Osteoblast (primary cell): ENCODE measurements around the gene IL37. TPM values are rescaled to one million over a fixed set of nuclear protein-coding genes. Genes with fewer than 3 reads are reported as not detected.

Experiments used
- DNase-seq: peaks from one replicate; pipeline ENCODE4 v3.0.0; 2011; ENCODE audit warnings: low spot score, mixed read lengths; ENCODE audit not compliant: insufficient read length; ENCODE audit errors: missing footprints
- H2AFZ ChIP-seq: 2 replicates; pipeline ENCODE4 v1.6.0; 2011; ENCODE audit warnings: mild to moderate bottlenecking, low read length
- H3K27ac ChIP-seq: 2 replicates; pipeline ENCODE4 v1.5.1; 2011; ENCODE audit warnings: mild to moderate bottlenecking, low read depth, low read length, moderate library complexity
- H3K27me3 ChIP-seq: 2 replicates; pipeline ENCODE4 v1.6.0; 2012; ENCODE audit warnings: mild to moderate bottlenecking, control low read depth, inconsistent platforms, low read length, moderate library complexity; ENCODE audit not compliant: insufficient read depth
- H3K36me3 ChIP-seq: 2 replicates; pipeline ENCODE4 v1.5.1; 2011; ENCODE audit warnings: mild to moderate bottlenecking, low read length, control low read depth, moderate library complexity; ENCODE audit not compliant: insufficient read depth
- H3K4me1 ChIP-seq: 2 replicates; pipeline ENCODE4 v1.5.1; 2011; ENCODE audit warnings: mild to moderate bottlenecking, low read length, control low read depth, moderate library complexity; ENCODE audit not compliant: insufficient read depth
- H3K4me2 ChIP-seq: 2 replicates; pipeline ENCODE4 v1.6.0; 2011; ENCODE audit warnings: mild to moderate bottlenecking, low read length; ENCODE audit not compliant: insufficient read depth
- H3K4me3 ChIP-seq: fragments of 200-600 bp; sonication (generic); 3 replicates; pipeline ENCODE4 v1.5.1; 2012; ENCODE audit warnings: mild to moderate bottlenecking, low read length, inconsistent platforms; ENCODE audit not compliant: insufficient read depth
- H3K79me2 ChIP-seq: 2 replicates; pipeline ENCODE4 v1.6.0; 2012; ENCODE audit warnings: mild to moderate bottlenecking, low read length, control low read depth, inconsistent platforms; ENCODE audit not compliant: insufficient read depth
- H3K9me3 ChIP-seq: 2 replicates; pipeline ENCODE4 v1.5.1; 2011; ENCODE audit warnings: low read depth, low read length, control low read depth
- H4K20me1 ChIP-seq: 2 replicates; pipeline ENCODE4 v1.6.0; 2012; ENCODE audit warnings: mild to moderate bottlenecking, low read length, control low read depth; ENCODE audit not compliant: insufficient read depth
- CTCF ChIP-seq: IDR thresholded peaks from 2 replicates; pipeline ENCODE4 v1.5.1; 2011; ENCODE audit warnings: mild to moderate bottlenecking, low read depth, low read length, moderate library complexity; ENCODE audit errors: extremely low read depth
- total RNA-seq: library from RNA; depleted of rRNA; stranded (reverse); fragments of >200 nt; gene quantifications from 2 replicates; pipeline ENCODE4 v1.2.3, GENCODE V29; 2012

The IL37 gene
- total RNA-seq, 1 donor: not detected

DNA sequence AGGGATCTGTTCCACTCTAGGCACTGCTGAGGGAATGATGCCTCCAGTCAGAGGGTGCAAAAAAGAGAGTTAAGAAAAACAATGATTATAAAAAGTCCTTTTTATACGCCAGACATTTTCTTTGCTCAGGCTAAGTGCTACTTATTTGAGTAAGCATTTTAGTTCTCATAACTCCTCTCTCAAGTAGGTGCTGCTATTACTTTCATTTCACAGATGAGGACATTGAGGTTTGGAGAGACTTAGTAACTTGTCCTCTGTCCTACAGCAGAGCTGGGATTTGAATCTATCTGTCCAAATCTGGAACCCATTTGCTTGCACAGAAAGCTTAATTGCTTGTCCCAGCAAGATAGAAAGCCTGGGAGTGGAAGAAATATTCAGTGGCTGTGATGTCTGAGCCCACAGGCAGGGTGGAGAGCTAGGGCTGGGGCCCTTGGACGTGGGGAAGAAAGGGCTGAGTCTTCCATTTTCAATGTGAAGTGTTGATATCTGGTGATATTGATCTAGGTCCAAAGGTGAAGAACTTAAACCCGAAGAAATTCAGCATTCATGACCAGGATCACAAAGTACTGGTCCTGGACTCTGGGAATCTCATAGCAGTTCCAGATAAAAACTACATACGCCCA, 5.8 kb downstream of the IL37 start:
- Histone ChIP-seq H3K4me2 (no peak overlapping the region), H3K27ac (no peak overlapping the region), H3K4me1 (no peaks in the 10 kb centered on the region), H2AFZ (no peak overlapping the region), H3K36me3 (no peaks in the 10 kb centered on the region), H3K27me3 (peaks cover 19% of the 10 kb centered on the region), H3K79me2 (no peaks in the 10 kb centered on the region), H4K20me1 (no peaks in the 10 kb centered on the region), H3K4me3 (no peak overlapping the region), H3K9me3 (peaks cover 1% of the 10 kb centered on the region)
- DNase-seq: no peak
- TF ChIP-seq CTCF: no peak

DNA sequence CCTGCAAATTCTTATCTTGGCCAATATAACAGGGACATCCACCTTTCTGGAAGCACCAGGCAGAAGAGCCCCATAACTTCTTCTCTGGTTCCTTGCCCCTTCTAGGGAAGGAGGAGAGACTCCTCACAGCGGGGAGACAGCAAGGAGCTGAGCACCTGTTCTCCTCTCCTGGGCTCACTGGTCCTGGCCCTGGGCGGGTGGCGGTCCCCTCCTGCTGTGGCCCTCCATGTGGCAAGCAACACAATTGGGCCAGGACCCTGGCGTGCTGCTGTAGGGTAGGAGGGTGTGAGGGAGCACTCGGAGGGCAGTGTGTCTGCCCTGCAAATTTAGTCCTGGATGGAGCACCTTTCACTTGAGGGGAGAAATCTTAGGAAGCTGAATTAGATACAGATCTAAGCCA, 6.9 kb downstream of the IL37 start:
- Histone ChIP-seq H3K27me3 (peaks cover 16% of the 10 kb centered on the region), H3K4me2 (no peak overlapping the region), H3K36me3 (no peaks in the 10 kb centered on the region), H3K4me1 (no peaks in the 10 kb centered on the region), H3K27ac (no peak overlapping the region), H3K9me3 (peaks cover 1% of the 10 kb centered on the region), H3K4me3 (no peak overlapping the region), H2AFZ (no peak overlapping the region), H4K20me1 (no peaks in the 10 kb centered on the region), H3K79me2 (no peaks in the 10 kb centered on the region)
- no peak for DNase-seq
- no peak for TF ChIP-seq CTCF

DNA sequence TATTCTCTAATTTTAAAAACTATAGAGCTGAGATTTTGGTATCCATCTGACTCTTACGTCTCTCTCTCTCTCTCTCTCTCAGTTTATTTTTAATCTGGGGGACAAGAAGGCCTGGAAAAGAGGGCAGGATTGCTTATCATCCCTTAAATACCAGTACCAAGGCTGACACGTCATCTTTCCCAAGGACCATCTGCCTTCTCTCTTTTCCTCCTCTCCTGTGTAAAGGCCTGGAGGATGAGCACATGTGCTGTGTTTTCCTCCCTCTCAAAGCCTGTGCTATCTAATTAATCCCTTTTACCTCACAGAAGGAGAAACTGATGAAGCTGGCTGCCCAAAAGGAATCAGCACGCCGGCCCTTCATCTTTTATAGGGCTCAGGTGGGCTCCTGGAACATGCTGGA, 7.3 kb downstream of the IL37 start:
- TF ChIP-seq CTCF: no peak
- Histone ChIP-seq H3K4me3 (no peak overlapping the region), H2AFZ (no peak overlapping the region), H4K20me1 (no peaks in the 10 kb centered on the region), H3K27me3 (peaks cover 14% of the 10 kb centered on the region), H3K4me2 (no peak overlapping the region), H3K9me3 (peaks cover 1% of the 10 kb centered on the region), H3K27ac (no peak overlapping the region), H3K36me3 (no peaks in the 10 kb centered on the region), H3K4me1 (no peaks in the 10 kb centered on the region), H3K79me2 (no peaks in the 10 kb centered on the region)
- no peak for DNase-seq

- no peak for DNase-seq
These were observed 8.1 kb downstream of the IL37 start for GRCh38 chr2:112919086-112919485.

More at GRCh38 chr2:112919086-112919485, 8.1 kb downstream of the IL37 start:
- Histone ChIP-seq H3K79me2 (no peaks in the 10 kb centered on the region), H3K27ac (no peak overlapping the region), H4K20me1 (no peaks in the 10 kb centered on the region), H3K36me3 (no peaks in the 10 kb centered on the region), H2AFZ (no peak overlapping the region), H3K27me3 (peaks cover 16% of the 10 kb centered on the region), H3K9me3 (peaks cover 1% of the 10 kb centered on the region), H3K4me3 (no peak overlapping the region), H3K4me1 (no peaks in the 10 kb centered on the region), H3K4me2 (no peak overlapping the region)
- no peak for TF ChIP-seq CTCF
